Endothelial cell of umbilical vein (primary cell): ENCODE results near the gene GDF2. TPM values are rescaled to one million over a fixed set of nuclear protein-coding genes. Genes with fewer than 3 reads are reported as not detected.

ENCODE experiments used
- BruUV-seq: library from RNA; stranded (reverse); fragments of 400-500 nt; replicated peaks from 2 replicates; lab custom pipeline; 2021; lab: Mats Ljungman, UMichigan
- CTCF ChIA-PET: fragments of 300-600, 350-600 bp; sonication (Branson Sonifier 250); formaldehyde crosslinking; loops from one replicate; lab custom pipeline; 2021; ENCODE audit warnings: antibody characterized with exemption, inconsistent platforms; lab: Charles Lee
- POLR2A ChIA-PET: fragments of 300-600, 350-600 bp; sonication (Branson Sonifier 250); formaldehyde crosslinking; loops from one replicate; lab custom pipeline; 2021; ENCODE audit warnings: antibody characterized with exemption, inconsistent platforms; lab: Charles Lee
- DNase-seq: peaks from one replicate; pipeline ENCODE4 v3.0.0-alpha.2; 2011; ENCODE audit warnings: low read depth, low spot score
- FAIRE-seq: peaks from 2 replicates; lab custom pipeline; 2011; peaks lifted over from hg19 to GRCh38; lab: Jason Lieb, UNC
- H2AFZ ChIP-seq: 2 replicates; pipeline ENCODE4 v1.6.0; 2012; ENCODE audit warnings: low read depth, low read length, control low read depth, inconsistent platforms
- H3K27ac ChIP-seq: 2 replicates; pipeline ENCODE4 v1.5.1; 2011; ENCODE audit warnings: low read depth, mild to moderate bottlenecking, control low read depth, low read length, moderate library complexity; ENCODE audit not compliant: insufficient read depth
- H3K27me3 ChIP-seq, 2 experiments: 2 replicates each; pipeline versions ENCODE4 v1.6.0 to v1.6.1; 2011; ENCODE audit warnings: low read length in 2 of 2, mixed read lengths in 1 of 2; ENCODE audit not compliant: control insufficient read depth in 2 of 2, insufficient read depth in 2 of 2
- H3K36me3 ChIP-seq, 2 experiments: 2 replicates in 1 of 2; 3 replicates in 1 of 2; pipeline ENCODE4 v1.5.1; 2011; ENCODE audit warnings: low read length in 2 of 2, mild to moderate bottlenecking in 1 of 2, moderate library complexity in 1 of 2; ENCODE audit not compliant: control insufficient read depth in 2 of 2, insufficient read depth in 2 of 2; ENCODE audit errors: extremely low read depth in 1 of 2
- H3K4me1 ChIP-seq: 3 replicates; pipeline ENCODE4 v1.5.1; 2011; ENCODE audit warnings: mild to moderate bottlenecking, low read length; ENCODE audit not compliant: control insufficient read depth, insufficient read depth; ENCODE audit errors: extremely low read depth
- H3K4me2 ChIP-seq: 2 replicates; pipeline ENCODE4 v1.6.1; 2011; ENCODE audit warnings: low read length, control low read depth, mixed read lengths; ENCODE audit not compliant: insufficient read depth
- H3K4me3 ChIP-seq, 3 experiments: fragments of 200-600 bp in 1 of 3; sonication (generic), shearing (Covaris generic) in 1 of 3; replicated peaks in 1 of 3; 2 replicates each; pipeline ENCODE4 v1.5.1; 2011 to 2016; ENCODE audit warnings: control low read depth in 3 of 3, low read length in 3 of 3, mild to moderate bottlenecking in 2 of 3, inconsistent platforms in 1 of 3, low read depth in 1 of 3, moderate library complexity in 1 of 3; ENCODE audit not compliant: insufficient read depth in 1 of 3
- H3K79me2 ChIP-seq: 2 replicates; pipeline ENCODE4 v1.6.0; 2012; ENCODE audit warnings: low read length, inconsistent platforms; ENCODE audit not compliant: control insufficient read depth, insufficient read depth
- H3K9ac ChIP-seq: replicated peaks from 2 replicates; pipeline ENCODE3; 2011; ENCODE audit warnings: low read length, control low read depth; ENCODE audit not compliant: insufficient read depth; ENCODE audit errors: extremely low read depth
- H3K9me1 ChIP-seq: replicated peaks from 3 replicates; pipeline ENCODE4 v1.6.0; 2011; ENCODE audit warnings: mild to moderate bottlenecking, low read length; ENCODE audit not compliant: control insufficient read depth, insufficient read depth; ENCODE audit errors: extremely low read depth
- H3K9me3 ChIP-seq: replicated peaks from 2 replicates; pipeline ENCODE4 v1.5.1; 2012; ENCODE audit warnings: low read length, inconsistent platforms; ENCODE audit not compliant: control insufficient read depth, insufficient read depth
- H4K20me1 ChIP-seq: replicated peaks from 2 replicates; pipeline ENCODE3; 2011; ENCODE audit warnings: mild to moderate bottlenecking, low read length; ENCODE audit not compliant: control insufficient read depth, insufficient read depth; ENCODE audit errors: extremely low read depth
- CTCF ChIP-seq, 2 donors: IDR thresholded peaks; 1 replicate in 1 of 2; 2 replicates in 1 of 2; pipeline ENCODE4 v1.5.1; 2011; ENCODE audit warnings: low read length in 2 of 2, mild to moderate bottlenecking in 2 of 2, moderate library complexity in 2 of 2, control low read depth in 1 of 2, inconsistent platforms in 1 of 2, low read depth in 1 of 2; ENCODE audit not compliant: insufficient read depth in 1 of 2; ENCODE audit errors: extremely low read depth in 1 of 2
- EZH2 ChIP-seq: IDR thresholded peaks from 2 replicates; pipeline ENCODE4 v1.6.1; 2012; ENCODE audit warnings: borderline replicate concordance, low read depth, mild to moderate bottlenecking, moderate library complexity, low read length, inconsistent platforms; ENCODE audit not compliant: severe bottlenecking
- FOS ChIP-seq: IDR thresholded peaks from 2 replicates; pipeline ENCODE4 v1.6.1; 2011; ENCODE audit warnings: mild to moderate bottlenecking, low read length, moderate library complexity, borderline replicate concordance; ENCODE audit not compliant: insufficient read depth
- JUN ChIP-seq: IDR thresholded peaks from 2 replicates; pipeline ENCODE4 v1.6.1; 2011; ENCODE audit warnings: borderline replicate concordance, low read depth; ENCODE audit not compliant: insufficient read length, insufficient read depth
- POLR2A ChIP-seq: IDR thresholded peaks from 2 replicates; pipeline ENCODE4 v1.6.1; 2012; ENCODE audit warnings: low read depth, mild to moderate bottlenecking, control low read depth, low read length
- dilution Hi-C: fragments of 300-500 bp; cut with MboI; formaldehyde crosslinking; loops from one replicate; pipeline ENCODE4 v1.15.0; 2019; ENCODE audit warnings: low sequenced_read_pairs; ENCODE audit not compliant: extremely low pct_ligation_motif_present
- intact Hi-C: fragments of 100-400 bp; cut with micrococcal nuclease; formaldehyde crosslinking; loops from one replicate; pipeline ENCODE4 v1.10.0; 2022
- polyA plus RNA-seq, 4 experiments: library from polyadenylated mRNA; depleted of rRNA in 3 of 4; stranded (reverse) in 3 of 4; unstranded in 1 of 4; fragments of >200 nt; gene quantifications; 2 replicates each; pipeline versions ENCODE4 v1.2.1 to v1.2.3, GENCODE V29; 2011 to 2012; ENCODE audit warnings: missing spikeins in 1 of 4
- total RNA-seq: library from RNA; stranded (reverse); gene quantifications from 2 replicates; pipeline ENCODE4 v1.2.3, GENCODE V29; 2021

The GDF2 gene
- total and polyA plus RNA-seq, 2 donors (not counting 3 experiments of a cell fraction or from before 2014, with no cell fraction given), result not detected

DNA sequence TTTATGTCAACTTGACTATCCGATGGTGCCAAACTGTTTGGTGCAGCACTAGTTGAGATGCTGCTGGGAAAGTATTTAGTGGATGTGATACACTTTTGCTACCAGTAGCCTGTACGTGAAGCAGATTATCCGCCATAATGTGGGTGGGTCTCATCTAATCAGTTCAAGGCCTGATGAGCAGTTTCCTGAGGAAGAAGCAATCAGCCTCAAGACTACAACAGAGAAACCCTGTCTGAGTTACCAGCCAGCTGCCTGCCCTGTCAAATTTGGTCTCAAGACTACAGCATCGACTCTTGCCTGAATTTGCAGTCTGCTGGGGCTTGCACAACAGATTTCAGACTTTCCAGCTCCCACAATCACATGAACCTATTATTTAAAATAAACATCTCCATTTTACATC is 15.1 kb downstream of the GDF2 start:
- Histone ChIP-seq H3K4me3 (no peak overlapping the region), H2AFZ (no peak overlapping the region), H3K27ac (no peak overlapping the region), H3K9me3 (no peaks in the 10 kb centered on the region), H3K4me1 (no peaks in the 10 kb centered on the region), H4K20me1 (no peaks in the 10 kb centered on the region), H3K9me1 (no peaks in the 10 kb centered on the region), H3K36me3 (no peaks in the 10 kb centered on the region), H3K9ac (no peak overlapping the region), H3K79me2 (no peaks in the 10 kb centered on the region), H3K4me2 (no peak overlapping the region), H3K27me3 (peaks cover 0 to 8% of the 10 kb centered on the region in 2 experiments)
- no TSS peak for BruUV-seq
- intact Hi-C loops, result no loop called here
- CTCF ChIA-PET, result interaction anchor here (2.1 kb wide), 1 partner anchor 290 kb away, joined by 8 read pairs; no protein-coding TSS in a partner anchor
- FAIRE-seq, result no peak
- DNase-seq, result no peak
- no peak for TF ChIP-seq FOS
- dilution Hi-C loops, result no loop called here
- POLR2A ChIA-PET, result no interaction called here

GRCh38 chr10:47339186-47339735 is 17.0 kb downstream of the GDF2 start:
- Histone ChIP-seq H3K27ac (no peak overlapping the region), H2AFZ (no peak overlapping the region), H3K4me1 (no peaks in the 10 kb centered on the region), H3K9me1 (no peaks in the 10 kb centered on the region), H4K20me1 (no peaks in the 10 kb centered on the region), H3K9me3 (no peaks in the 10 kb centered on the region), H3K9ac (no peak overlapping the region), H3K36me3 (no peaks in the 10 kb centered on the region), H3K4me2 (no peak overlapping the region), H3K4me3 (no peak overlapping the region), H3K79me2 (no peaks in the 10 kb centered on the region), H3K27me3 (peaks cover 0 to 8% of the 10 kb centered on the region in 2 experiments)
- dilution Hi-C loops (no loop called here), intact Hi-C loops (no loop called here)
- no peak for FAIRE-seq
- BruUV-seq, result no TSS peak
- POLR2A ChIA-PET, result no interaction called here
- no peak for DNase-seq
- CTCF ChIA-PET, result interaction anchor here (0.9 to 2.2 kb wide), 7 partner anchors 11 to 346 kb away, joined by 3 to 49 read pairs (median 8); no protein-coding TSS in a partner anchor
- TF ChIP-seq CTCF (IDR thresholded peaks at IDR 0.05; ENCODE audit: extremely low read depth in 1 of 2, insufficient read depth in 1 of 2, low read depth in 1 of 2, low read length in 2 of 2) (no peak), JUN (no peak), EZH2 (no peak), POLR2A (no peak)
